HG02623 (cell line): Measurements from ENCODE around the gene ARHGAP42.
"Not testable (repeated sequence)": the region's sequence is repeated elsewhere in the genome, so short reads cannot be mapped to it uniquely, and the experiment has no call there.

Experiments used
- ATAC-seq: cut with Tn5 transposase; IDR thresholded peaks from one replicate; pipeline ENCODE4 v1.9.1; 2021; ENCODE audit warnings: moderate library complexity; ENCODE audit not compliant: unreplicated experiment

ARHGAP42 gene

GRCh38 chr11:100716838-100717237 lies 29.8 kb downstream of the ARHGAP42 start:
- ATAC-seq, result no peak

- ATAC-seq, result peak; percentile 48
These were observed 32.3 kb downstream of the ARHGAP42 start for GRCh38 chr11:100719362-100719761.

GRCh38 chr11:100719809-100720221 lies 32.7 kb downstream of the ARHGAP42 start:
- no peak for ATAC-seq

GRCh38 chr11:100726680-100727079 lies 39.6 kb downstream of the ARHGAP42 start:
- no peak for ATAC-seq

DNA sequence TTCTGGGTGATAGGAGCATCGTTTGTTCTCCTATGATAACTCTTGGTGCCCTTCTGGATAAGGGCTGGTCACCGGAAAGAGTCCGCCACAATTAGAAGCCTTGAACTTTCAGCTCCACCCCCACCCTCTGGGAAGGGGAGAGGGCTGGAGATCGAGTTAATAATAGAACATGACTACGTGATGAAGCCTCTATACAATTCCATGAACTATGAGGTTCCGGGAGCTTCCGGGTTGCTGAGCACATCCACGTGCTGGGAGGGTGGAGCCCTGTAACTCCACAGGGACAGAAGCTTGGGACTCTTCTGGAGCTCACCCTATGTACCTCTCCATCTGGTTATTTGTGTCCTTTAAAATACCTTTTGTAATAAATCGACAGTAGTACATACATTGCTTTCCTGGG lies 40.3 kb downstream of the ARHGAP42 start:
- no peak for ATAC-seq

DNA sequence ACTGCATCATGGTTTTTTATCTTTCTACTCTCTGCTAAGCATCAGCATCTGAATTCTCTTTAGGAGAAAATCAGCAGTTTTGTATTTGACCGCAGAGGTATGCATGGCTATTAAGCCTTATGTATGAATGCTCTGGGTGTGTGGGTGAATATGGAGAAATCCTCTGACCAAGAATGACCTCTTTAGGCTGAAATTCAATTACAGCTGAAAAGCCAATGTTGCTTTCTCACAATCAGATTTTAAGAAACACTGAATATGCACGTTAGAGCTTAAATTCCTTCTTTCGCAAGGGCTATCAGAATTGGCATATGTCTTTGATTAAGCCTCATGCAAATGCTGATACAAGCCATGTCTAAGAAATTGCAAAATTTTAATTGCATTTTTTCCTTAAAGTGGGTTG lies 43.2 kb downstream of the ARHGAP42 start:
- no peak for ATAC-seq

- ATAC-seq, result no peak
These were observed 44.4 kb downstream of the ARHGAP42 start for GRCh38 chr11:100731471-100731870.

- no peak for ATAC-seq
These were observed 45.9 kb downstream of the ARHGAP42 start for GRCh38 chr11:100732949-100733348.

- no peak for ATAC-seq
These were observed 47.8 kb downstream of the ARHGAP42 start for GRCh38 chr11:100734743-100735527.

DNA sequence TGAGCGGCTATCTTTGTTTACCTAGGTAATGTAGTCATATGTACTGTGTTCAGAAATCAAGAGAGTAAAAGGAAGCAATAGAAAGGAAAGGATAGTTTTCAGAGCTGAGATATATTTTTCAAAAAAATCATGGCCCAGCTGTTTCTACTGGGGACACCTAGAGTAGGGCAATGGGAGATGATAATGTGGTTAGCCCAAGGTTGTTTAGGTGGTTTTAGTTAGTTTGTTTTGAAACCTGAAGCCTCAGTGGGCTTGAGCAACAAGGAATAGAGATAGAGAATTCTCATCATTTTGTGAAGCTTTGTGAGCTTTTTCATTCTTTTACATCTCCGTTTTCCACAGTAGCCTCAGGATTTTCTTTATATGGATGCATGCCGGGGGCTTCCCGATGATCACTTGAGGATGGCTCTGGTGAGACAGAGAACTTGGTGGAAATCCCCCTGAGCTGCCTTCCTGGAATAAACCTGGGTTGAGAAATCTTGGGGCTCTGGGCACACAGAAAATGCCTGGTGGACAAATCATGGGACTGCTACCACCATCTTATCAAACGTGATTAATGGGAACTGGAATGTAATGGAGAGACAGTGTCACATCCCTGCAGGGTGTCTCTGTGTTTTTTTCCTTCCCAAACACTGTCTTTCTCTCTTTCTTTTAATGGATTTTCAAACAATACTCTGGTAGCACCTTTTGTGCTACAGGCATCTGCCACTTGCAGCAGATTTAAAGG lies 49.0 kb downstream of the ARHGAP42 start:
- ATAC-seq, result no peak

- no peak for ATAC-seq
These were observed 51.7 kb downstream of the ARHGAP42 start for GRCh38 chr11:100738701-100739270.

DNA sequence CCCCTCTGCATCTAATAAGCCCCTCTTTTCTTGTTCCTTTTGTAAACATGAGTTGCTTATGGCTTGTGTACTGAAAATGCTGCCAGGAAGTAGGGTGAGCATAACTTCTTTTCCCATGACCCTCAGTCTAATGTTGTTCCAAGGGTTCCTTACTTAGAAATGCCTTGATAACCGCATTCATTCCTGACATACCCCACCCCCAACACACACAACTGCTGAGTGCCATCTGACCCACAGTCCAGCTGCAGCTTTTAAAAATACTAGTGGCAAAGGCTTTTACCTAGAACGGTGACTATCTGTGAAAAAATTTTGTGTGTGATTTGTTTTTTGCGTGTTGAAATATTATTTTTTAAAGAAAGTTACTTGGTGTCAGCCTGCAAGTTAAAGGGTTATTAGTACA lies 52.6 kb downstream of the ARHGAP42 start:
- no peak for ATAC-seq

DNA sequence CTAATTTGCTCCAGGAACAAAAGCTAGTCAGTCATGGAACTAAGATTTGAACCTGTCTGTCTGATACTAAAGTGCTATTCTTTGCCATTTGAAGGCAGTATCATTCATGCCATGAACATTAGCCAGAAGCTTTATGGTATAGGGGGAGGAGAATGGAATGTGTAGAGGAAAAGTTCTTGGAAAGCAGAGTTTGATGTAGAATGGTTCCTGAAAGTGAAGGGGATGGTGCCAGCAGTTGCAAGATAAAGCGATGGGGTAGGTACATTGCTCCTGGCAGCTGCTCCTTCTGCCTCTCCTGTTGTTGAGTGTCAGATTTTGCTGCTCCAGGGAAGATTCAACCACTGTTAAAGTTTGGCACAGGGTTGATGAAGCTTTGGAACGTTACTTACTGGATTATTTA lies 53.4 kb downstream of the ARHGAP42 start:
- ATAC-seq, result no peak

GRCh38 chr11:100741866-100742625 lies 55.0 kb downstream of the ARHGAP42 start:
- ATAC-seq, result no peak

DNA sequence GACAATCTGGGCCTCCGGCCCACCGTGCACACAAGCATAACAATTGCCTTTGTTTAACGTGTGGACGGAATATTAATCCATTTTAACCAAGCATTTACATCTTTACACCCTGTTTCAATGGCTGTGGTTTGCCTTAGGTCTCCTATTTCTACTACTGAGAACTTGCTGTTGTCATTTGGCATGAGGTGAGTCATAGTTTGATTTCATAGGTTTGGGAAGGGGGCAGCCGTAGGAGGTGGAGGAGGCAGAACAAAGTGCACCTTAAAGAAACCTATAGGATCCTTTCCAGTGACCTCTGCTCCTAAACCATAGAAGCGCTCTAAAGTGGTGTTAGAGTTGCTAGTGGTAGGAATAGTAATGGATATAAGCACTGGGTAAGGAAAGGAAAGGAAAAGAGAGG lies 59.4 kb downstream of the ARHGAP42 start:
- no peak for ATAC-seq

DNA sequence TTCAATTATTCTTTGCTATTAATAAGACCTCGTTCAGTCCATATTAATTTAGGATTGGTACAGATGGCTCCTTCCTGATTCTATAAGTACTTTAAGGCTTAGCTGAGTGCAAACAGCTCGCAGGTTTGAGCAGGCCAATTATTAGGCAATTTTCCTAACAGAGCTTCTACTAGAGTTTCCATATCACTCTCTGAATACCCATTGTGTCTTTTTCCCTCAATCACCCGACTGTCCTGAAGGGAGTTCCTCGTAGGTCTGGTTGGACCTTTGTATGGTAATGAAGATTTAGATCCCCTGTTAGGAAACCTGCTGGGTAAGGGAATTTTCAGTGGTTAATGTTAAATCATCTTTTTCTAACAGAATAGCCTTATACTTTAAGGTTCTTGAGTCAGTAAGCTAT lies 61.1 kb downstream of the ARHGAP42 start:
- no peak for ATAC-seq

DNA sequence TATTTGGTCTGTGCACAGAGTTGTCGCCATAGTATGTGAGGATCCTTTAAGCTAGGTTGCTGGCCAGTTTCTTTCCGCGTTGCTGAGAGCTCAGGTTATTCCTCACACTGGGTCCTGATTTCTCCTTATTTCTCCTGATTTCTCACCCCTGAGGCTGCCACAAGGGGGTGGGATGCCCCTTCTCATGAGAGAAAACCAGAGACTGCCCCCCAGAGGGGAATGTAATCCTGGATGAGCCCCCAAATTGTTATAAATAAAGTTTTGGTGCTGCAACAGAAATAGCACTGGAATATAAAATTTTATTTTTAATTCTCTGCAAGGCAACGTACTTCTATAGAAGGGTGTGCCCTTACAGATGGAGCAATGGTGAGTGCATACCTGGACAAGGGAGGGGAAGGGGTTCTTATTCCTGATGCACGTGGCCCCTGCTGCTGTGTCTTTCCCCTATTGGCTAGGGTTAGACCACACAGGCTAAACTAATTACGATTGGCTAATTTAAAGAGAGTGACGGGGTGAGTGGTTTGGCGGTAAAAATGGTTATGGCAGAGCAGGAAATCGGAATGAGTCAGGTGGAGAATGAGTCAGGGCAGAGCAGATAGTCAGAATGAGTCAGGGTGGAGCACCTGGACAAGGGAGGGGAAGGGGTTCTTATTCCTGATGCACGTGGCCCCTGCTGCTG lies 62.9 kb downstream of the ARHGAP42 start:
- ATAC-seq, result not testable (repeated sequence)

DNA sequence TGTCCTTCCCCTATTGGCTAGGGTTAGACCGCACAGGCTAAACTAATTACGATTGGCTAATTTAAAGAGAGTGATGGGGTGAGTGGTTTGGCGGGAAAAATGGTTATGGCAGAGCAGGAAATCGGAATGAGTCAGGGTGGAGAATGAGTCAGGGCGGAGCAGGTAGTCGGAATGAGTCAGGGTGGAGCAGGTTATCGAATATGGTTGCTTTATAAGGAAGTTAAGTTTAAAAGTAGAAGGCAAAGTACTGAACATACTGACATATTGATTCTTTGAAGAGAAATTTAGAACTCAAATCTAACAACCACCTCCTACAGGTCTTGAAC lies 63.4 kb downstream of the ARHGAP42 start:
- ATAC-seq, result not testable (repeated sequence)

DNA sequence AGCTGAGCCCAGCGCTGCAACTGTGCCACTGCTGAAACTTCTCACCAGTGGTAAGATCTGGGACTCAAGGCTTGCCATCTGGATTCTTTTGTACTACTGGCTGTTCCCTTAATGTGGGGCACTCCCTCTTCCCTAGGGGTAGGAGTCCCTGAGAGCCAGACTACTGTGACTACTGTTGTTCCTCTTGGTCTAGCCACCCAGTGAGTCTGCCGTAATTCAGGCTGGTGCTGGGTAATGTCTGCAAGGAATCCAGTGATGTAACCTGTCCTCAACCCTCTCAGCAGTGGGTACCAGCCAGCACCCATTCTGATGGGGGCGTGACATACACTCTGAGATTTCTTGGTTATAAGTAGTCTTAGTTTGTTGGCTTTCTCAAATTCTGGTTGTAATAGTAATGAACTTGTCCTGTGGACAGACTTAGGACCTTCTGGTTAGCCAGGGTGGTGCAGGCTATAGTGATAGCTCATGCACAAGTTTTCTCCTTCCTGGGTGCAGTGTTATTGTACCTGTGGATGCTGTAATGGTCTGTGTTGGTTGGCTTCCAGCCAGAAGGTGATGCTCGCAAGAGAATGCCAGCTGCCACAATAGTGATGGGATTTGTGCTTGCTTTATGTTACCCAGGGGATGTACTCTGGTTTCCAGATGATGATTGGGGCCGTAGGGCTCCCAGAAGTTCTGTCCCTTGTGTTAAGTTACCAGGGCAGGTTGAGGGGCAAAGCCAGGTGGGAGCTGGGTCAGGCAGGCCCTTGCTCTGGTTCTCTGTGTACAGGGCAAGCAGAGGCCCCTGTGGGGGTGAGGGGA lies 65.5 kb downstream of the ARHGAP42 start:
- ATAC-seq, result no peak

- no peak for ATAC-seq
These were observed 66.1 kb downstream of the ARHGAP42 start for GRCh38 chr11:100753172-100753543.
